ENCODE measurements around the gene GBX1. TPM values are rescaled to one million over a fixed set of nuclear protein-coding genes. Genes with fewer than 3 reads are reported as not detected.

The GBX1 gene
- total and polyA plus RNA-seq, 2 donors (not counting 3 experiments of a cell fraction or from before 2014, with no cell fraction given), result not detected

GRCh38 chr7:151144387-151144786, 23.1 kb downstream of the GBX1 start:
- Histone ChIP-seq H3K9me3 (replicated peaks; ENCODE audit: control insufficient read depth, insufficient read depth, low read length) (no peaks in the 10 kb centered on the region), H3K27me3 (ENCODE audit: control insufficient read depth in 2 of 2, insufficient read depth in 2 of 2, low read length in 2 of 2) (peaks cover 2 to 5% of the 10 kb centered on the region in 2 experiments), H3K4me2 (ENCODE audit: insufficient read depth, low read length) (no peak overlapping the region), H3K9me1 (replicated peaks; ENCODE audit: control insufficient read depth, extremely low read depth, insufficient read depth, low read length) (no peaks in the 10 kb centered on the region), H2AFZ (ENCODE audit: low read depth, low read length) (no peak overlapping the region), H3K4me1 (ENCODE audit: control insufficient read depth, extremely low read depth, insufficient read depth, low read length) (no peaks in the 10 kb centered on the region), H4K20me1 (replicated peaks; ENCODE audit: control insufficient read depth, extremely low read depth, insufficient read depth, low read length) (no peaks in the 10 kb centered on the region), H3K79me2 (ENCODE audit: control insufficient read depth, insufficient read depth, low read length) (no peaks in the 10 kb centered on the region), H3K4me3 (replicated peaks in 1 of 3; ENCODE audit: insufficient read depth in 1 of 3, low read depth in 1 of 3, low read length in 3 of 3) (no peak overlapping the region), H3K36me3 (ENCODE audit: control insufficient read depth in 2 of 2, extremely low read depth in 1 of 2, insufficient read depth in 2 of 2, low read length in 2 of 2) (peaks cover 5 to 44% of the 10 kb centered on the region in 2 experiments), H3K9ac (replicated peaks; ENCODE audit: extremely low read depth, insufficient read depth, low read length) (no peak overlapping the region), H3K27ac (ENCODE audit: insufficient read depth, low read depth, low read length) (no peak overlapping the region)
- CTCF ChIA-PET, result interaction anchor here (1.2 kb wide), 1 partner anchor 20 kb away, joined by 3 read pairs; no protein-coding TSS in a partner anchor
- DNase-seq (ENCODE audit: low read depth, low spot score), result no peak
- no TSS peak for BruUV-seq (replicated peaks)
- TF ChIP-seq EZH2 (IDR thresholded peaks at IDR 0.05; ENCODE audit: borderline replicate concordance, low read depth, low read length, severe bottlenecking) (no peak), CTCF (IDR thresholded peaks at IDR 0.05; ENCODE audit: extremely low read depth in 1 of 2, insufficient read depth in 1 of 2, low read depth in 1 of 2, low read length in 2 of 2) (no peak), MAX (IDR thresholded peaks at IDR 0.05; ENCODE audit: insufficient read depth, insufficient read length) (no peak), POLR2AphosphoS5 (IDR thresholded peaks at IDR 0.05; ENCODE audit: insufficient read depth, low read depth, low read length) (no peak), MYC (IDR thresholded peaks at IDR 0.05; ENCODE audit: low read depth, low read length) (no peak), GATA2 (IDR thresholded peaks at IDR 0.05; ENCODE audit: insufficient read depth, insufficient read length, low read depth, low read length) (no peak), FOS (IDR thresholded peaks at IDR 0.05; ENCODE audit: borderline replicate concordance, insufficient read depth, low read length) (no peak), POLR2A (IDR thresholded peaks at IDR 0.05; ENCODE audit: low read depth, low read length) (no peak), JUN (IDR thresholded peaks at IDR 0.05; ENCODE audit: borderline replicate concordance, insufficient read depth, insufficient read length, low read depth) (no peak)
- no peak for FAIRE-seq
- POLR2A ChIA-PET, result interaction anchor here (0.6 to 0.7 kb wide), 2 partner anchors 54 to 312 kb away, joined by 11 to 12 read pairs; no protein-coding TSS in a partner anchor
- dilution Hi-C loops (cut with MboI; ENCODE audit: extremely low pct_ligation_motif_present, low sequenced_read_pairs) (no loop called here), intact Hi-C loops (cut with micrococcal nuclease) (no loop called here)

Data from endothelial cell of umbilical vein (primary cell).